HG03280 (cell line): ENCODE measurements around the gene TM2D1.

ENCODE experiments used
- ATAC-seq: cut with Tn5 transposase; IDR thresholded peaks from one replicate; pipeline ENCODE4 v1.9.1; 2021; ENCODE audit warnings: mild to moderate bottlenecking, moderate library complexity; ENCODE audit not compliant: unreplicated experiment

Gene TM2D1

GRCh38 chr1:61645476-61645875 is 79.5 kb downstream of the TM2D1 start:
- ATAC-seq = no peak

DNA sequence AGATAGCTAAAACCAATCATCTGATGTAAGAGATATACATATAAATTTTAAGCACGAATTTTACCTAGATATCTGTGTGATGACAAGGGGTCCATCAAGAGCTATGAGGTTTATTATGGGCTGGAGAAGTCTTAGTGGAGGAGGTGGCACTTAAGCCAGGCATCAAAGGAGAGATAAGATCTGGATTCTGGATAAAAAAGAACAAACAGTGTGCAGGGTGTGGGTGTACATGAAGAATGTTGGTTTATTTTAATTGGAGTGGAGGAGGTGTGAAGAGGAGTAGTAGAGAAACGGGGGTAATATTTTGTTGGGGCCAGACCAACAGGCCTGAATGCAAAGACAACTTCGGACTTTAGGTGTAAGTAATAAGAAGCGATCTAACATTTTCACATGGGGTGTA is 80.6 kb downstream of the TM2D1 start:
- ATAC-seq = no peak

DNA sequence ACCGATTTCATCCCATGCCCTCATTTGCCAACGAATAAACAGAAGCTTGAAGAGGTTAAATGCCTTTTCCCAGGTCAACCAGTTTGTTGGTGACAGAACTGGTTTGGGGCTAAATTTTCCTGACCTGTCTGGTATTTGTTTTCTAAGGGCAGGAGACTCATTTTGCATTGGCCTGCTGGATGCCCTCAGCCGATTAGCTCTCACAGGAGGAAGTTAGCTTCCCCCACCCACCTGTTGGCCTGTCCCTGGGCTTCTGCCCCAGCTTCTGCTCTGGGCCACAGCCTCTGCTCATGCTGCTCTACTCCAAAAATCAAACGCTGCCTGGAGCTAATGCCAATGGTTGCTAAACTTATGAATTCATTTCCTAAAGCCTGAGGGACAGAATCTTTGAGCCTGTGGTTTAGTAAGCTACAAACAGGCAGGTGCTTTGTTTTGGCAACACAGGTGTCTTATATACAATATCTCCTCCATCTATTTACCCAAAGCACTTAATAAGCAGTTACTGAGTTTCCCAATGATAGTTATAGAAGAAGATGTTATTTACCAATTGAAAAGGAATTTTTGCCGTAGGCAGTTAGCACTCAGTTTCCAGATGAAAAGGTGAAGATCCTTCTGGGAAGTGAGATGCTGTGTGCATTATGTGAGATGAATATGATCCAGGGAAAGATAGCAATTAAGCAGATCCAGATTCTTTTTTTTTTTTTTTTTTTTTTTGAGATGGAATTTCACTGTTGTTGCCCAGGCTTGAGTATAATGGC is 82.3 kb downstream of the TM2D1 start:
- no peak for ATAC-seq

- ATAC-seq = peak; percentile 96
Observed at GRCh38 chr1:61641578-61642336, 83.2 kb downstream of the TM2D1 start.

DNA sequence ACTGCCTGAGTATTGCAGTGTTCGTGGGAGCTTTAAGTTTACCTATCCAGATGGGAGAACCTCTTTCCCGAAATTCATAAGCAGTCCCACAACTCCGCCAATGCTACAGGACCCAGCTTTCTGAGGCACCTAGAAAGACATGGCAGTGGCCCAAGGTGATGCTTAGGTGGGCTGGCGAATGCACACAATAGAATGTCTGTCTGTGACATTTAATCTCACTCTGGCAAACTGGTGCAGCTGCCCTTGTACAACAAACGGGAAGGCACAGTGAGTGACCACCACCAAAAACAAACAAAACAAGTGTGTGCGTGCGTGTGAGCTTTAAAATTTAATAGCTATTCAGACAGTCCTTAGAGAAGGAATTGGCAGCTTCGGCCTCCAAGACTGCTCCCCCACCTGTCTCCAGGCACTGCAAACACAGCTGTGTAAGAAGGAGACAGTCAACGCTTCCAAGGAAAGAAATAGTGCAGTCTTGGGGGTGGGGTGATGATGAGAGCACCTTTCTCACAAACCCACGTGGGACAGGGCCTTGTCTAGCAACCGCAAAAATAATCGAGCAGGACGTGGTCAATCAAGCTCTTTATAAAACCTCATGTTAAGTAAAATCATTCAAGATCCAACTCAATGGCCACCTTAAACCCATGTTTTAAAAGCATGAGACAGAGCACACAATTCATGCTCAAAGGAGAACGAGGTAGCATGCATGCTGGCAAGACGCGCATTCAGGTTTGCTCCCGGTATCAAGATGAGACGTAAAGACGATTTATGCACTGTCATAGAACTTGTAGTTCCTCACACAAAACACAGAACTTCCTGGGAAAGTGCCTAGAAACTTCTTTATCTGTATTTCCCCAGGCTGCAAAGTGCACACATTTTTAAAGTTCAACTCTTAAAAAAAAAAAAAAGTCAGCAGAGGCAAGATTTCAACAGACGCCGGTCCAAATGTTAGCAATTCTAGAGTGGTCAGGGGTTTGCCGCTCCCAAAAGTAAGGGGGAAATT is 84.1 kb downstream of the TM2D1 start:
- no peak for ATAC-seq

GRCh38 chr1:61639608-61640336 is 85.2 kb downstream of the TM2D1 start:
- ATAC-seq = no peak

DNA sequence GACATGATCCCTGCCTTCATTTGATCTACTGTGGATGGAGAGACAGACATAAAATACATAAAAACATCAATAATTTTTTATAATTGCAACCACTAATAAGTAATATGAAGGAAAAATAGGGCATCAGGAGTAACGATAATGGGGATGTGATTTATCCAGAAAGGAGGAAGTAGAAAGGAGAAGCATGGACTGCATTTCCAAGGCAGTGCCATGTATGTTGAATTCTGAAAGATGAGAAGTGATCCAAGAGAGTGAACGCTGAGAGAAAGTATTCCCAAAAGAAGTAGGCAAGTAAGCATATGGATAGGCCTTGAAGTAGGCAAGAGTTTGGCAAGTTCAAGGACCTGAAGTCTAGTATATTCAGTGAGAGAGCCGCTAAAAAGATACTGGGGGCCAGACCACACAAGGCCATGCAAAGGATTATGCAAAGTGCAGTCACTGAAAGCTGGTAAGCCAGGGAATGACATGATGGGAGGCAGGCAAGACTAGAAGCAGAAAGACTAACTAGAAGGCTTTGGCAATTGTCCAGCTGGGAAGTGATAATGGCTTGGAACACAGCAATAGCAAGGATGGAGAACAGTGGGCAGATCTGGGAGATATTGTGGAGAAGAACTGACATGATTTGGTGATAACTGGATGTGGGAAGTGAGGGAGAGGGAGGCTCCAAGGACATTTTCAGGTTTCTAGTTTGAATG is 85.9 kb downstream of the TM2D1 start:
- no peak for ATAC-seq

- no peak for ATAC-seq
Observed at GRCh38 chr1:61638296-61638695, 86.6 kb downstream of the TM2D1 start.

- ATAC-seq = no peak
Observed at GRCh38 chr1:61637470-61637869, 87.5 kb downstream of the TM2D1 start.

DNA sequence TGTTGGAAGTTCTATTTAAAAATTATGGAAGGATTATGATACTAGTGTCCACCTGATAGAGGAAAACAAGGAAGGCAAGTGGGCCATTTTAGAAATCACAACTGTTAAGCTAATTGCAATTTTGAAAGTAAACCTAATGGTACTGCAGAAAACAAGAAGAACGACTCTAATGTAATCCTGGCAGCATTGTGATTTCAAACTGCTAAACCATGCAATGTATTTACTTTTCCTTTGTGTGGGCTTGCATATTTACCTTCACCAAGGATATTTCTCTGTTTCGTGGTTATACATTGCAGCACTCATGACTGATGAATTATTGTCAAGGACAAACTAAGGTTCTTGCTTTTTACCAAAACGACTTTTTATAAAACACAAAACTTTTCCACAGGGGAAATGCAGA is 88.1 kb downstream of the TM2D1 start:
- ATAC-seq = no peak

DNA sequence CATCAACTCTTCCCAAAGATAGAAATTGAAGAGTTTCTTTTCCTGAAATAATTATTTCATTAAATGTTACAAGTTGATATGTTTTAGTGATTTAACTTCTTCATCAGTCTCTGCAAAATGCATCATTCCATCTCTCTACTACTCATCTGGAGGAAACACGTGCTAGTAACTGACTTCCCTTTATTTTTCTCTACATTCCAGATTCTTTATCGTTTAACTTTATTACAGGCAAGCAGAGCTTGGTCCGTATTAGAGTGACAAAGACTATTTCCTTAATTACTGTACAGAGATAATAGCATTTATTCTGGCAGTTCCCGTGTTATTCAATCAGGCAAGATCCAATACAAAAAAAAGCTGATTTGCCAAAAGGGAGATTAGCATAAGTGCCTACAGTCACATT is 88.6 kb downstream of the TM2D1 start:
- ATAC-seq = no peak

- no peak for ATAC-seq
Observed at GRCh38 chr1:61635557-61635956, 89.4 kb downstream of the TM2D1 start.

DNA sequence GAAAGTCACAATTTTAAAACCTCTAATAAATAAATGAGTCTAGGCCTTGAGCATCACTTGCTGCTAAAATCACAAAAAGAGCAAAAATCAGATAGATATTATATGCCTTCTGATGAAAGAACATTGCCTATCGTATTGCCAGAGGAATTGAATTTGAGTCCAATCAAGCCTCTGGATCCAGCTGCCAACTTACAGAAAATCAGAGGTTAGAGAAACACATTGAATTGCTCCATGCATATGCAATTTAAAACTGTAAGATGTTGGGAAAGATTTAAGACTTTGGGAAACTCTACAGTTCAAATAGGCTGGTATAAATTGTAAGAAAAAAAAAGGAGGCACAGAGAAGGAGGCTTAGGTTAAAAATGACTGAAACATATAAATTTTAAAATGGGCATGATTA is 93.5 kb downstream of the TM2D1 start:
- ATAC-seq = no peak
